GM19099 (cell line): Measurements from ENCODE around the gene TAPBP.
A peak's percentile ranks its signal among the peaks of the same experiment; 100 is the strongest.

Experiments used
- POLR2A ChIP-seq: IDR thresholded peaks from 3 replicates; pipeline ENCODE4 v1.6.1; 2011; ENCODE audit warnings: low read depth; ENCODE audit not compliant: insufficient read length; ENCODE audit errors: extremely low read depth

TAPBP gene

GRCh38 chr6:33288141-33288920, 25.5 kb downstream of the TAPBP start:
- no peak for TF ChIP-seq POLR2A

- TF ChIP-seq POLR2A = no peak
Observed at GRCh38 chr6:33286946-33287914, 26.6 kb downstream of the TAPBP start.

GRCh38 chr6:33280539-33280938, 33.3 kb downstream of the TAPBP start:
- TF ChIP-seq POLR2A = no peak

- TF ChIP-seq POLR2A = no peak
Observed at GRCh38 chr6:33279971-33280511, 33.8 kb downstream of the TAPBP start.

- no peak for TF ChIP-seq POLR2A
Observed at GRCh38 chr6:33279257-33279695, 34.6 kb downstream of the TAPBP start.

- no peak for TF ChIP-seq POLR2A
Observed at GRCh38 chr6:33278810-33279209, 35.1 kb downstream of the TAPBP start.

GRCh38 chr6:33278392-33278741, 35.5 kb downstream of the TAPBP start:
- TF ChIP-seq POLR2A = no peak

- TF ChIP-seq POLR2A = no peak
Observed at GRCh38 chr6:33277663-33278391, 36.1 kb downstream of the TAPBP start.

- peak; percentile 86 for TF ChIP-seq POLR2A
Observed at GRCh38 chr6:33276864-33277662, 36.8 kb downstream of the TAPBP start, which contains the start of gene B3GALT4. Gene B3GALT4, plus strand, starts transcription at chr6:33277123. Its CDS starts 297 bp downstream, at chr6:33277420.

GRCh38 chr6:33276581-33276863, 37.4 kb downstream of the TAPBP start:
- TF ChIP-seq POLR2A = no peak

GRCh38 chr6:33275795-33276580, 37.9 kb downstream of the TAPBP start:
- peak; percentile 36 for TF ChIP-seq POLR2A

- no peak for TF ChIP-seq POLR2A
Observed at GRCh38 chr6:33273924-33274902, 39.7 kb downstream of the TAPBP start.
